ENCODE data around the gene ASB15.

GRCh38 chr7:123602648-123603047 lies 1.0 kb downstream of the ASB15 start:
- TF ChIP-seq EZH2 (IDR thresholded peaks at IDR 0.05; ENCODE audit: insufficient read depth, poor library complexity, severe bottlenecking) (no peak), EZH2phosphoT487 (IDR thresholded peaks at IDR 0.05; ENCODE audit: insufficient read depth, low read depth) (no peak)
